GM12875 (cell line): ENCODE results near the gene TYW5.

Source experiments
- H3K4me3 ChIP-seq: one replicate; pipeline ENCODE4 v1.5.1; 2011; ENCODE audit warnings: low read depth, low read length, control low read depth
- TF ChIP-seq, protein P1 (sequence below): IDR thresholded peaks from 2 replicates; pipeline ENCODE4 v1.5.1; 2011; ENCODE audit warnings: low read depth, mild to moderate bottlenecking, control low read depth, inconsistent platforms, low read length, moderate library complexity, borderline replicate concordance; ENCODE audit not compliant: insufficient read depth

TYW5 gene

DNA sequence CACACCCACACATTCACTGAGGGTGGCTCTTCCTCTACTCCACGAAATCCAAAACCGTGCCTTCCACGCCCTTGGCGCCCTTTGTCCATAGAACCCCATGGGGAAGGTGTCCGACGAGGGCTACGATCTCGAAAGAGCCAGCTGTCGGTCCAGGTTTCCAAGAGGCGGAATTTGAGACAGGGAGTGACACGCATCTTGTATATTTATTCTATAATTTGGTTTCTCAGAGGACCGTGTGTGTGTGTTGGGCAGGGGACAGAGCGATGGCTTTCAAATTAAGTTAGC, 43.5 kb downstream of the TYW5 start:
- H3K4me3 ChIP-seq = peak overlapping the region; percentile 69
- TF ChIP-seq, protein P1, sequence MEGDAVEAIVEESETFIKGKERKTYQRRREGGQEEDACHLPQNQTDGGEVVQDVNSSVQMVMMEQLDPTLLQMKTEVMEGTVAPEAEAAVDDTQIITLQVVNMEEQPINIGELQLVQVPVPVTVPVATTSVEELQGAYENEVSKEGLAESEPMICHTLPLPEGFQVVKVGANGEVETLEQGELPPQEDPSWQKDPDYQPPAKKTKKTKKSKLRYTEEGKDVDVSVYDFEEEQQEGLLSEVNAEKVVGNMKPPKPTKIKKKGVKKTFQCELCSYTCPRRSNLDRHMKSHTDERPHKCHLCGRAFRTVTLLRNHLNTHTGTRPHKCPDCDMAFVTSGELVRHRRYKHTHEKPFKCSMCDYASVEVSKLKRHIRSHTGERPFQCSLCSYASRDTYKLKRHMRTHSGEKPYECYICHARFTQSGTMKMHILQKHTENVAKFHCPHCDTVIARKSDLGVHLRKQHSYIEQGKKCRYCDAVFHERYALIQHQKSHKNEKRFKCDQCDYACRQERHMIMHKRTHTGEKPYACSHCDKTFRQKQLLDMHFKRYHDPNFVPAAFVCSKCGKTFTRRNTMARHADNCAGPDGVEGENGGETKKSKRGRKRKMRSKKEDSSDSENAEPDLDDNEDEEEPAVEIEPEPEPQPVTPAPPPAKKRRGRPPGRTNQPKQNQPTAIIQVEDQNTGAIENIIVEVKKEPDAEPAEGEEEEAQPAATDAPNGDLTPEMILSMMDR = no peak

DNA sequence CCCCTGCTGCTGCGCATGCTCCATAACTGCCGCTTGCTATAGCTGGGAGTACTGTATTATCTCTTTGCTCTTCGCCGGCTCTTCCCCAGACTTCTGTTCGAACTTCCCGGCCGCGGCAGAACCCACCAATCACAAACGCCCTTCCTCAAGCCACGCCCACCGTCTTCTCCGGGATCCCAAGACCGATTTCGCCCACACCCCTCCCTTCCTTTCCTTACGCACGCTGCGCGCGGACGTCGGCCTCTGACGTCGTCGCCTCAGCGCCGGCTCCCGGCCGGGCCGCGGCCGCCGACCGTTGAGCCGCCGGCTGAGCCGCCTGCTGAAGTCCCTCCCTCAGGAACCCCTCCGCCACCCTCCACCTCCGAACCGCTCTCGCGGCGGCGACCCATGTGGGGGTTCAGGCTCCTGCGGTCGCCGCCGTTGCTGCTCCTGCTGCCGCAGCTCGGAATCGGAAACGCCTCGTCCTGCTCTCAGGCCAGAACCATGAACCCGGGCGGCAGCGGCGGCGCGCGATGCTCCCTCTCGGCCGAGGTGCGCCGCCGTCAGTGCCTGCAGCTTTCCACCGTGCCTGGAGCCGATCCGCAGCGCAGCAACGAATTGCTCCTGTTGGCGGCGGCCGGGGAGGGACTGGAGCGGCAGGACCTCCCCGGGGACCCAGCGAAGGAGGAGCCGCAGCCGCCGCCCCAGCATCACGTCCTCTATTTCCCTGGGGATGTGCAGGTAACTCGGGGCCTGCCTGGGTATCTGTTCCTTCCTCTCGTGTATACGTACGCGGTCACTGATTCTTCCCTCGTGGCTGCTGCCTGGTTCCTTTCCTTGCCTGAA, 44.0 kb downstream of the TYW5 start, which contains the start of gene C2orf69:
TSS of gene C2orf69 (plus strand) at position 242 of the 825 bp plus-strand sequence. CDS start at position 388, 146 bp downstream.
- H3K4me3 ChIP-seq = peak within 1 kb of the TSS; percentile 69
- TF ChIP-seq, protein P1 = no peak

DNA sequence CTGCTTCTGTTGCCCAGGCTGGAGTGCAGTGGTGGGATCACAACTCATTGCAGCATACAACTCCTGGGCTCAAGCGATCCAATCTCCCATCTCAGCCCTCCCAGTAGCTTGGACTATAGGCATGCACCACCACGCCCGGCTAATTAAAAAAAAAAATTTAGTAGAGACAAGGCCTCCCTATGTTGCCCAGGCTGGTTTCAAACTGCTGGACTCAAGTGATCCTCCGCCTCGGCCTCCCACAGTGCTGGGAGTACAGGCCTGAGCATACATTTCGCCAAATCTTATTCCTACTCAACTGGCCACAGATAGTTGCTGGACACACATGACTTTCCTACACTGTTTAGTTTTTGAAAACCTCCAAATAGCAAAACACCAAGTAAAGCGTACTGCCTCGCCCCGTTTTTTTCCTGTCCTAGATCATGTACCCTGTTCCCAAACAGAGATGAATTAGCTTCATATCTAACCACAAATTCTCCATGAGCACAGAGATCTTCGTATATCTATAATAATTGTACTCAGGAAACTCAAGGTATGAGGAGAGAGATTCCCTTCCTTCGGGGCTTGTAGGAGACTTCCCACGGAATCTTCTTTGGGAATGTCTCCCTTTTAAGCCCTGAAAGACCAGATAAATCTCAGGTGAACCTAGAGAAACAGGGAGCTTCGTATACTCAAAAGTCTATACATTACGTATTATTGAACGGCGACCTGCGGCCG, 44.8 kb downstream of the TYW5 start:
- peak overlapping the region; percentile 69 for H3K4me3 ChIP-seq
- TF ChIP-seq, protein P1 = no peak

DNA sequence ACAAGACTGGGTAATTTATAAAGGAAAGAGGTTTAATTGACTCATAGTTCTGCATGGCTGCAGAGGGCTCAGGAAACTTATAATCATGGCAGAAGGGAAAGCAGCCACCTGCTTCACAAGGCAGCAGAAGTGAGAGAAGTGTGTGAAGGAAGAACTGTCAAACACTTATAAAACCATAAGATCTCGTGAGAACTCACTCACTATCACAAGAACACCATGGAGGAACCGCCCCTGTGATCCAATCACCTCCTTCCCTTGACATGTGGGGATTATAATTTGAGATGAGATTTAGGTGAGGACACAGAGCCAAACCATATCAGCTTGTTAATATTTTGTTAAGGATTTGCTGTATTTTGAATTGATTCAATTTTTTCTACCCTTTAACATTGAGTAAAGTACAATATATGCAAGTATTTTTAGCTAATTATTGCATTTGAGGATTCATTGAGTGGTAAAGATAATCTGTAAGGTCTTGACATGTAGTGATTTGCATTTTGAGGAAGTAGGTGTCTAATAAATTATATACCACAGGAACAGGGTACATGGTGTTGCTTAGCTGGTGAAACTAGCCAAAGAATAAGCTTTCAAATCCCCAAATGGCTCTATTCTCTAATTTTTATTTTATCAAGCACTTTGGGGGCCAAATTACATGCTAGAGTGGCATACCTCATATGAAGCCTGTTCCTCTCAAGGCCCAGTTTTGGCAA, 48.1 kb downstream of the TYW5 start:
- TF ChIP-seq, protein P1 = no peak
- no peak overlapping the region for H3K4me3 ChIP-seq

DNA sequence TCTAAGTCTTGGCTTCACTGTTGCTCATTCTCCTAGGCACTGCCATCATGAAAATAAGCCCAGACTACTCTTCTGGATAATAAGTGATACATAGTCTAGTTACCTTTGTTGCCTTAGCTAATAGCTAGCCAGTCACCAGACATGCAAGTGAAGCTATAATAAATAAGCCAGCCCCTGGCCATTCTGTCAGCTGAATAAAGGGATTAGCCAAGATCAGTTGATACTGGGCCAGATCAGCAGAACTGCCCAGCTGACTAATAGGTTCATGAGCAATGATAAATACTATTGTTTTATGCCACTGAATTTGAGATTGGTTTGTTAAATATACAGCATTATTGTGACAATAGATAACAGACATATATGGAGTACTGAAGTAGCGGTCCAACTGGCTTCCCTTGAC, 52.2 kb downstream of the TYW5 start:
- H3K4me3 ChIP-seq = no peak overlapping the region
- TF ChIP-seq, protein P1 = no peak

DNA sequence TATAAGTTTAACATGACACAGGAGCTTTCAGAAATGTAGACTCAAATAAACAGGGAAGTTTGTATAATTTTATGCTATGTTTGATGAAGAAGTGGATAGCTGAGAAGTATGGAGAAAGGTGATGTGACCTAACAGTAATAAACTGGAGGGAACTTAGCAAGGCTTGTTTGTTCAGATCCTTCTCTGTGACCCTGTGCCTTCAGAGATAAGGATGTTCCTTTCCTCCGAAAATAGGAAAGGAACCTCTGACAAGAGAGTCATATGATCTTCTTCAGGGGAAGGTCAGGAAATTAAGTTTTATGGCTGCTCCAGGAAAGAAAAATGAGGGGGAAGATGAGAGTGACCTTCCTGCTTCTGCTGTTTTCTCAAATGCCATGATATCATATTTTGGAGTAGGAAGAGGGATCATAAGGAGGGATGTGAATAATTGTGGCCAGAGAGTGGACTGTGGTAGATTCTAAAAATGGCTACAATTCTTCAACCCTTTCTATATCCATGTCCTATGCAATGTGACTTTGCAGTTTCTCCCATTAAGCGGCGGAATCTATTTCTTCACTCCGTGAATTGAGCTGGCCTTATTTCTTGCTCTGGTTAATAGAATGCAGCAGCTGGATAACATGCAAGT, 52.7 kb downstream of the TYW5 start:
- no peak overlapping the region for H3K4me3 ChIP-seq
- TF ChIP-seq, protein P1 = no peak
